B cell (primary cell): Measurements from ENCODE around the gene GOLGA6B.
"Not testable (repeated sequence)": the region's sequence is repeated elsewhere in the genome, so short reads cannot be mapped to it uniquely, and the experiment has no call there.

ENCODE experiments used
- CTCF ChIP-seq: fragments of 200-600 bp; IDR thresholded peaks from one replicate; pipeline ENCODE4 v1.8.0; 2022; ENCODE audit warnings: antibody characterized with exemption, mild to moderate bottlenecking
- EZH2 ChIP-seq: IDR thresholded peaks from 2 replicates; pipeline ENCODE4 v1.6.1; 2012; ENCODE audit warnings: borderline replicate concordance, low read depth, mild to moderate bottlenecking, moderate library complexity, low read length; ENCODE audit not compliant: insufficient read depth, poor library complexity, severe bottlenecking

GRCh38 chr15:72656014-72656413 is 1.5 kb downstream of the GOLGA6B start:
- TF ChIP-seq EZH2, CTCF: not testable (repeated sequence)
